Astrocyte (in vitro differentiated cells and primary cell): ENCODE data around the gene RANBP17.

Experiments used
- EZH2 ChIP-seq: IDR thresholded peaks from 2 replicates; pipeline ENCODE4 v1.6.1; 2012; ENCODE audit warnings: mild to moderate bottlenecking, low read length, inconsistent platforms; ENCODE audit not compliant: insufficient read depth
- TF ChIP-seq, protein P1 (sequence below): IDR thresholded peaks from 2 replicates; pipeline ENCODE4 v1.5.1; 2011; ENCODE audit warnings: low read depth, mild to moderate bottlenecking, inconsistent platforms, low read length, moderate library complexity; ENCODE audit not compliant: insufficient read depth

DNA sequence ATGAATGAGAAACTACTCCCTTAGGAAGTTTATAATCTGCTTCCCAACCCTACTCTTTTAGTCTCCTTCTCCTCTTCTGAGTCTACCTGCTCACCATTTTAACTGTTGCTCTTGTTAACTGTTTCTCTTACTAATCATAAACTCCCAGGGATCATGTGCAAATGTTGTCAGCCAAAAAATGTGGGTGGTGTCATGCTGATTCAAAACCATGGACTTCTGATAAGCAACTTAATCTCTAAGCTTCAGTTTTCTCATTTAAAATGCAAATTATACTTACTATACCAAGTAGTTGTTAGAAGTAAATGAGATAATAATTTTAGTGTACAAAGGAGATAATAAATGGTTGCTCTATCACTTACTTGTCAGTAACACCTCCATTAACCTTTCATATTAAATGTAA is 401.4 kb downstream of the RANBP17 start:
- TF ChIP-seq, protein P1, sequence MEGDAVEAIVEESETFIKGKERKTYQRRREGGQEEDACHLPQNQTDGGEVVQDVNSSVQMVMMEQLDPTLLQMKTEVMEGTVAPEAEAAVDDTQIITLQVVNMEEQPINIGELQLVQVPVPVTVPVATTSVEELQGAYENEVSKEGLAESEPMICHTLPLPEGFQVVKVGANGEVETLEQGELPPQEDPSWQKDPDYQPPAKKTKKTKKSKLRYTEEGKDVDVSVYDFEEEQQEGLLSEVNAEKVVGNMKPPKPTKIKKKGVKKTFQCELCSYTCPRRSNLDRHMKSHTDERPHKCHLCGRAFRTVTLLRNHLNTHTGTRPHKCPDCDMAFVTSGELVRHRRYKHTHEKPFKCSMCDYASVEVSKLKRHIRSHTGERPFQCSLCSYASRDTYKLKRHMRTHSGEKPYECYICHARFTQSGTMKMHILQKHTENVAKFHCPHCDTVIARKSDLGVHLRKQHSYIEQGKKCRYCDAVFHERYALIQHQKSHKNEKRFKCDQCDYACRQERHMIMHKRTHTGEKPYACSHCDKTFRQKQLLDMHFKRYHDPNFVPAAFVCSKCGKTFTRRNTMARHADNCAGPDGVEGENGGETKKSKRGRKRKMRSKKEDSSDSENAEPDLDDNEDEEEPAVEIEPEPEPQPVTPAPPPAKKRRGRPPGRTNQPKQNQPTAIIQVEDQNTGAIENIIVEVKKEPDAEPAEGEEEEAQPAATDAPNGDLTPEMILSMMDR: no peak
- TF ChIP-seq EZH2: no peak
